ENCODE measurements around the gene ARHGAP33. TPM values are rescaled to one million over a fixed set of nuclear protein-coding genes. Genes with fewer than 3 reads are reported as not detected.

Gene ARHGAP33
- polyA plus RNA-seq (2012; ENCODE audit: insufficient read length, low read depth) = 11.9 TPM

GRCh38 chr19:35775298-35776101, at the start of gene ARHGAP33:
ARHGAP33 (plus strand) TSS chr19:35775564; CDS start chr19:35775659, 95 bp downstream.
- peak; percentile 63 for TF ChIP-seq FOXP2 (optimal IDR thresholded peaks at IDR 0.05; ENCODE audit: borderline replicate concordance, extremely low read depth, extremely low read length, insufficient read depth)
- TF ChIP-seq POLR2AphosphoS5 (IDR thresholded peaks at IDR 0.05; ENCODE audit: low read depth, low read length) = no peak
- no peak for TF ChIP-seq SIN3A (IDR thresholded peaks at IDR 0.05; ENCODE audit: borderline replicate concordance, insufficient read depth, low read length)
- TF ChIP-seq, protein P1, sequence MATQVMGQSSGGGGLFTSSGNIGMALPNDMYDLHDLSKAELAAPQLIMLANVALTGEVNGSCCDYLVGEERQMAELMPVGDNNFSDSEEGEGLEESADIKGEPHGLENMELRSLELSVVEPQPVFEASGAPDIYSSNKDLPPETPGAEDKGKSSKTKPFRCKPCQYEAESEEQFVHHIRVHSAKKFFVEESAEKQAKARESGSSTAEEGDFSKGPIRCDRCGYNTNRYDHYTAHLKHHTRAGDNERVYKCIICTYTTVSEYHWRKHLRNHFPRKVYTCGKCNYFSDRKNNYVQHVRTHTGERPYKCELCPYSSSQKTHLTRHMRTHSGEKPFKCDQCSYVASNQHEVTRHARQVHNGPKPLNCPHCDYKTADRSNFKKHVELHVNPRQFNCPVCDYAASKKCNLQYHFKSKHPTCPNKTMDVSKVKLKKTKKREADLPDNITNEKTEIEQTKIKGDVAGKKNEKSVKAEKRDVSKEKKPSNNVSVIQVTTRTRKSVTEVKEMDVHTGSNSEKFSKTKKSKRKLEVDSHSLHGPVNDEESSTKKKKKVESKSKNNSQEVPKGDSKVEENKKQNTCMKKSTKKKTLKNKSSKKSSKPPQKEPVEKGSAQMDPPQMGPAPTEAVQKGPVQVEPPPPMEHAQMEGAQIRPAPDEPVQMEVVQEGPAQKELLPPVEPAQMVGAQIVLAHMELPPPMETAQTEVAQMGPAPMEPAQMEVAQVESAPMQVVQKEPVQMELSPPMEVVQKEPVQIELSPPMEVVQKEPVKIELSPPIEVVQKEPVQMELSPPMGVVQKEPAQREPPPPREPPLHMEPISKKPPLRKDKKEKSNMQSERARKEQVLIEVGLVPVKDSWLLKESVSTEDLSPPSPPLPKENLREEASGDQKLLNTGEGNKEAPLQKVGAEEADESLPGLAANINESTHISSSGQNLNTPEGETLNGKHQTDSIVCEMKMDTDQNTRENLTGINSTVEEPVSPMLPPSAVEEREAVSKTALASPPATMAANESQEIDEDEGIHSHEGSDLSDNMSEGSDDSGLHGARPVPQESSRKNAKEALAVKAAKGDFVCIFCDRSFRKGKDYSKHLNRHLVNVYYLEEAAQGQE (IDR thresholded peaks at IDR 0.05; ENCODE audit: insufficient read depth in 1 of 2, low read depth in 2 of 2, low read length in 2 of 2) = no peak
- TF ChIP-seq TAF1 (IDR thresholded peaks at IDR 0.05; ENCODE audit: borderline replicate concordance, insufficient read depth, low read length) = no peak

- TF ChIP-seq, protein P1 (IDR thresholded peaks at IDR 0.05; ENCODE audit: insufficient read depth in 1 of 2, low read depth in 2 of 2, low read length in 2 of 2) = no peak
Observed at GRCh38 chr19:35727053-35727955, 48.1 kb upstream of the ARHGAP33 start.

GRCh38 chr19:35727956-35728706, 47.2 kb upstream of the ARHGAP33 start:
- no peak for TF ChIP-seq SIN3A (IDR thresholded peaks at IDR 0.05; ENCODE audit: borderline replicate concordance, insufficient read depth, low read length)
- TF ChIP-seq FOXP2 (optimal IDR thresholded peaks at IDR 0.05; ENCODE audit: borderline replicate concordance, extremely low read depth, extremely low read length, insufficient read depth) = no peak
- no peak for TF ChIP-seq POLR2AphosphoS5 (IDR thresholded peaks at IDR 0.05; ENCODE audit: low read depth, low read length)
- TF ChIP-seq TAF1 (IDR thresholded peaks at IDR 0.05; ENCODE audit: borderline replicate concordance, insufficient read depth, low read length) = no peak
- TF ChIP-seq, protein P1 (IDR thresholded peaks at IDR 0.05; ENCODE audit: insufficient read depth in 1 of 2, low read depth in 2 of 2, low read length in 2 of 2) = no peak

DNA sequence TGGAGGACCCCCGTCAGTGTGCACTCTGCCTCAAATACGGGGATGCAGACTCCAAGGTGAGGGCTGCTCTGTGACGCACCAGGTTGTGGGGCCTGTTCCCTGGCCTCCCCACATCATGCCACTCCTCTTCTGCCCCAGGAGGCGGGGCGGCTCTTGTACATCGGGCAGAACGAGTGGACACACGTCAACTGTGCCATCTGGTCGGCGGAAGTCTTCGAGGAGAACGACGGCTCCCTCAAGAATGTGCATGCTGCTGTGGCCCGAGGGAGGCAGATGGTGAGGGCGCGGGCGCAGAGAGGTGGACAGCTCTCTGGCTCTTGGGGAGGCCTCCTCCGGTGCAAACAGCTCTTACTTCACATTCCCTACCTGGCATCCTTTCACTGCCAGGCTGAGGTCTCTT, 46.3 kb upstream of the ARHGAP33 start:
- TF ChIP-seq FOXP2 (optimal IDR thresholded peaks at IDR 0.05; ENCODE audit: borderline replicate concordance, extremely low read depth, extremely low read length, insufficient read depth) (no peak), SIN3A (IDR thresholded peaks at IDR 0.05; ENCODE audit: borderline replicate concordance, insufficient read depth, low read length) (no peak), TAF1 (IDR thresholded peaks at IDR 0.05; ENCODE audit: borderline replicate concordance, insufficient read depth, low read length) (no peak)
- TF ChIP-seq, protein P1 (IDR thresholded peaks at IDR 0.05; ENCODE audit: insufficient read depth in 1 of 2, low read depth in 2 of 2, low read length in 2 of 2) = no peak

Data from PFSK-1 (cell line).